ENCODE results near the gene RBM19. TPM values are rescaled to one million over a fixed set of nuclear protein-coding genes. Genes with fewer than 3 reads are reported as not detected.

RBM19 gene
- total and polyA plus RNA-seq, 11 donors = 12.7 to 27.1 (median 17.4) TPM

DNA sequence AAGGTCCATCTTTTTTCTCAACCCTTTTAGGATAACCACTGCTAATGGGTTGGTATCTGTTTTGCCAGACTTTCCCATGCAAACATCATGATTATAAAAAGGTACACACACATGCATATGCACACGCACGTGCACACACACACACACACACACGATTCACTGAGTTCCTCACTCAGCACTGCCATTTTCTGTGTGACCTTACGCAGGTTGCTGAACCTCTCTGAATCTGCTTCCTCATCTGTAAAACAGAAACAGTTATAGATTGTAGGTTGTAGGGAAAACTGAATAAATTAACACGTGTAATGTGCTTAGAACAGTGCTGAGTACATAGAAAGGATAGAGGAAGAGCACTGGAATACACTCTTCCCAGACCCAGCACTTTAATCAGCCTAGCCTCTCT is 182.3 kb downstream of the RBM19 start:
- DNase-seq (no peak), ATAC-seq (no peak)
- Histone ChIP-seq H3K27ac (no peak overlapping the region), H3K36me3 (no peaks in the 10 kb centered on the region), H3K27me3 (peaks cover 5 to 72% (median 18%) of the 10 kb centered on the region in 9 donors), H3K4me1 (no peaks in the 10 kb centered on the region), H3K4me3 (no peak overlapping the region), H3K9me3 (peaks cover 0 to 7% (median 0%) of the 10 kb centered on the region in 12 donors)
- WGBS, 4 donors = 76 to 84% (median 80%) methylated on average over 5 of the region's 5 CpGs
- TF ChIP-seq, protein P1, sequence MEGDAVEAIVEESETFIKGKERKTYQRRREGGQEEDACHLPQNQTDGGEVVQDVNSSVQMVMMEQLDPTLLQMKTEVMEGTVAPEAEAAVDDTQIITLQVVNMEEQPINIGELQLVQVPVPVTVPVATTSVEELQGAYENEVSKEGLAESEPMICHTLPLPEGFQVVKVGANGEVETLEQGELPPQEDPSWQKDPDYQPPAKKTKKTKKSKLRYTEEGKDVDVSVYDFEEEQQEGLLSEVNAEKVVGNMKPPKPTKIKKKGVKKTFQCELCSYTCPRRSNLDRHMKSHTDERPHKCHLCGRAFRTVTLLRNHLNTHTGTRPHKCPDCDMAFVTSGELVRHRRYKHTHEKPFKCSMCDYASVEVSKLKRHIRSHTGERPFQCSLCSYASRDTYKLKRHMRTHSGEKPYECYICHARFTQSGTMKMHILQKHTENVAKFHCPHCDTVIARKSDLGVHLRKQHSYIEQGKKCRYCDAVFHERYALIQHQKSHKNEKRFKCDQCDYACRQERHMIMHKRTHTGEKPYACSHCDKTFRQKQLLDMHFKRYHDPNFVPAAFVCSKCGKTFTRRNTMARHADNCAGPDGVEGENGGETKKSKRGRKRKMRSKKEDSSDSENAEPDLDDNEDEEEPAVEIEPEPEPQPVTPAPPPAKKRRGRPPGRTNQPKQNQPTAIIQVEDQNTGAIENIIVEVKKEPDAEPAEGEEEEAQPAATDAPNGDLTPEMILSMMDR (IDR thresholded peaks at IDR 0.05) = no peak
- no peak for TF ChIP-seq POLR2A (IDR thresholded peaks at IDR 0.05)
- intact Hi-C loops (cut with DNase I) = no loop called here

DNA sequence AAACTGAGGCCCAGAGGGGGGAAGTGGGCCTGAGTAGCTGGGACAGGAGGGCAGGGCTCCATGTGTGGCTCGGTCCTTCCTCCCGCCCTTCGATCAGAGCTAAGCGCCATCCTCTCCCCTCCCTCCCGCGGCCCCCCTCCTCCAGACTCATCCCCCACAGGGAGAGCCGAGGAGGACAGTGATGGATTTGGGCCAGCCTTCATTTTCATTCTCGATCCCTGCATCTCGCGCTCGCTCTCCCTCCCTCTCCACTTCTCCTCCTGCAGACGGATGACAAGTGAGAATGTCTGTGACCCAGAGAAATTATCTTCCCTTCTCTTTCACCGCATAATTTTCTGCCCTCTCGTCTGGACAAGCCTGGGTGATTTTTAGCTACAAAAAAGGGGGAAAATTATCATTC is 183.3 kb downstream of the RBM19 start:
- TF ChIP-seq, protein P1 (IDR thresholded peaks at IDR 0.05) = no peak
- no peak for TF ChIP-seq POLR2A (IDR thresholded peaks at IDR 0.05)
- WGBS, 4 donors = 13 to 24% (median 18%) methylated on average over 14 of the region's 14 CpGs
- H3K27me3 ChIP-seq = peaks cover 5 to 81% (median 19%) of the 10 kb centered on the region in 9 donors

DNA sequence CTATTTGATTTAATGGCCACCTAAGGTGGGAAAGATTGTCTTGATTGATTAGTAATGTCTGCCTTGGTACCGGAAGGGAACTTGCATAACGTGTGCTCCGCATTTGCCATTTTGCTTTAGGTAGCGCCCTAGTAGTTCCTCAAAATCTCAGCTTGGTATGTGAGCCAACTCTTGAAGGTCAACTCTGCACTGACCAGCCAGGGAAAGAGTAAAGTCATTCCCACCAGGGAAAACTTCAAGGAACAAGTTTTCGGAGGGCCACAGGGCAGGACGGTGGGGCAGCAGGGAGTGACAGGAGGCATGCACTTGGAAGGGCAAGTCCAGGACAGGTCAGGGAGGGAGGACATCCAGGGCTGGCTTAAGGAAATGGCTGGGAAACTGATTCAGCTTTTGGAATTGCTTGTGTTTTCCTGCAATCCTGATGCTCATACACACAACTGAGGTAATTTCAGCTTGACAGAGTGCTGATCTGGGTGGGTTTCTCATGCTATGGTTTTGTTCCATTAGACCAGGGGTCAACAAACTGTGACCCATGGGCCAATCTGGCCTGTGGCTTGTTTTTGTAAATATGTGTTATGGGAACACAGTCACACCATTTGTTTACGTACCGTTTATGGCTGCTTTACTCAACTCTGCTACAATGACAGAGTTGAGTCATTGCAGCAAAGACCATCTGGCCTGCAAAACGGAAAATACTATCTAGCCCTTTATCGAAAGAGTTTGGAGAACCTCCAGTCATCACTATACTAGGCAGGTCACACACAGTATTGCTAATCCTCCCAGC is 184.5 kb downstream of the RBM19 start:
- Histone ChIP-seq H3K9me3 (no peaks in the 10 kb centered on the region), H3K27me3 (peaks cover 5 to 90% (median 24%) of the 10 kb centered on the region in 9 donors), H3K4me3 (no peak overlapping the region), H3K36me3 (no peaks in the 10 kb centered on the region), H3K4me1 (no peaks in the 10 kb centered on the region), H3K27ac (no peak overlapping the region)
- DNase-seq (no peak), ATAC-seq (no peak)
- 56 to 69% (median 58%) methylated on average over 10 of the region's 10 CpGs for WGBS, 4 donors
- TF ChIP-seq, protein P1 (IDR thresholded peaks at IDR 0.05) = no peak
- no peak for TF ChIP-seq POLR2A (IDR thresholded peaks at IDR 0.05)
- intact Hi-C loops (cut with DNase I) = no loop called here

More for the DNA sequence above, 183.3 kb downstream of the RBM19 start:
- intact Hi-C loops (cut with DNase I) = no loop called here
- no peaks in the 10 kb centered on the region for H3K4me1 ChIP-seq
- no peak overlapping the region for H3K27ac ChIP-seq
- no peaks in the 10 kb centered on the region for H3K36me3 ChIP-seq
- ATAC-seq (no peak), DNase-seq (no peak)
- H3K4me3 ChIP-seq = no peak overlapping the region
- H3K9me3 ChIP-seq = peaks cover 0 to 2% (median 0%) of the 10 kb centered on the region in 12 donors

DNA sequence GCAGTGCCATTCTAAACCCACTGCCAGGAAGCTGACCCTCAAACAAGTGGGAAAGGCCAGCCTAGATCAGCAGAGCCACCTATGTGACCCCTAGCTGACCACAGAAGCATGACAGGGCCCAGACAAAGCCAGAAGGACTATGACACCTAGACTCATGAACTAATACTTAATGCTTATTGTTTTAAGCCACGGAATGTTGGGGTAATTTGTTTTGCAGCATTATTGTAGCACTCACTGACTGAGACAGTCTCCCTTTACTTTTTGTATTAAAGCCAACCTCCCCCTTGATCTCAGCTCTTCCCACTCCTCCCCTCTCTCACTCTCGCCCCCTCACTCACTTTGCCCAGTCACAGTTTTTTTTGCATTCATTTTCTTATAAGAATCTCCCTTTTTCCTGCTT is 186.4 kb downstream of the RBM19 start:
- Histone ChIP-seq H3K27me3 (peaks cover 5 to 87% (median 24%) of the 10 kb centered on the region in 9 donors), H3K9me3 (no peaks in the 10 kb centered on the region), H3K27ac (no peak overlapping the region), H3K4me3 (no peak overlapping the region), H3K4me1 (no peaks in the 10 kb centered on the region), H3K36me3 (no peaks in the 10 kb centered on the region)
- intact Hi-C loops (cut with DNase I) = no loop called here
- TF ChIP-seq, protein P1 (IDR thresholded peaks at IDR 0.05) = no peak
- TF ChIP-seq POLR2A (IDR thresholded peaks at IDR 0.05) = no peak
- WGBS, 4 donors = 74 to 85% (median 82%) methylated on average over 2 of the region's 2 CpGs
- no peak for ATAC-seq
- DNase-seq = no peak

Measured in heart left ventricle (tissue), 16 donors.